ENCODE measurements around the gene PDZD7.

PDZD7 gene

GRCh38 chr10:101062232-101063049, 31.5 kb upstream of the PDZD7 start:
- DNase-seq (ENCODE audit: extremely low spot score, insufficient read length, low read depth): no peak
- FAIRE-seq: no peak

DNA sequence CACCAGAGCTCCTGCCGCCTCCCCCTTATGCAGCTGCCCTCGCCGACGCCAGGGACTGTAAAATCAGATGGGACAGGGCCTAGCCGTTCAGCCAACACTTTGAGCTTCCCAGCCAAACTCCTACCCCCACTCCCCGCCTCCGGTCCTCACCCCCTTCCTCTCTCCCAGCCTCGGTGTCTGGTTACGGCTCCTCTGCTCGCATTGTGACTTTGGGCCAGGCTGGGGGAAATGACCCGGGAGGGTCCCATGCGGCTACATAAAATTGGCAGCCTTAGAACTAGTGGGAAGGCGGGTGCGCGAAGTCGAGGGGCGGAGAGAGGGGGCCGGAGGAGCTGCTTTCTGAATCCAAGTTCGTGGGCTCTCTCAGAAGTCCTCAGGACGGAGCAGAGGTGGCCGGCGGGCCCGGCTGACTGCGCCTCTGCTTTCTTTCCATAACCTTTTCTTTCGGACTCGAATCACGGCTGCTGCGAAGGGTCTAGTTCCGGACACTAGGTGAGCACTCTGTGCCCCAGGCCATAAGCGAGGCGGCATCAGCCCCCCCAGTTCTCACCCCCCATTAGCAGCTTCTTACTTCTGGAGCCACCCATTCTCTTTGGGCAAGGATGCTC, 30.8 kb upstream of the PDZD7 start, which contains the start of gene KAZALD1:
KAZALD1 (plus strand) TSS at position 366 of the 608 bp plus-strand sequence. CDS start 604 bp downstream, outside the sequence.
- DNase-seq (ENCODE audit: extremely low spot score, insufficient read length, low read depth): no peak
- no peak for FAIRE-seq

GRCh38 chr10:101060951-101061623, 30.2 kb upstream of the PDZD7 start:
- DNase-seq (ENCODE audit: extremely low spot score, insufficient read length, low read depth) (peak; percentile 90), FAIRE-seq (peak; percentile 78)

GRCh38 chr10:101060036-101060950, 29.4 kb upstream of the PDZD7 start:
- peak; percentile 58 for DNase-seq (ENCODE audit: extremely low spot score, insufficient read length, low read depth)
- FAIRE-seq: peak; percentile 78

GRCh38 chr10:101056365-101057151, 25.6 kb upstream of the PDZD7 start:
- FAIRE-seq (no peak), DNase-seq (ENCODE audit: extremely low spot score, insufficient read length, low read depth) (no peak)

GRCh38 chr10:101055411-101055810, 24.5 kb upstream of the PDZD7 start:
- DNase-seq (ENCODE audit: extremely low spot score, insufficient read length, low read depth) (no peak), FAIRE-seq (no peak)

DNA sequence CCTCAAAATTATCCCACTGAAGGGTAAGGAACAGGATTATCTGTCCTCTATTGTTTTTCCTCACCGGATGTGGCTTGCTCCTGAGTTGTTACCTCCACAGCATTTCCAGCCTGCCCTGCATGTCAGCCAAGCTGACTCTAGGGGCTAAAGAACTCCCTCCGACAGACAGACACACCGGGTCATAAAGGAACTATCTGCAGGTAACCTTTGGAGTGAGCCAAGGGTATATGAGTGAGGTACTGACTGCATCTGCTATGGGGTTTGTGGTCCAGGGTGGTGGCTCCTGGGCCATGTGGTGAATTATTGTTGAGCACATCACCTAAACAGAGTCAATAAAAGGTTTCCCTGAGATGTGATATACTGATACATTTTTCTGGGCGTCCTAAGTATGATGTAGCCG, 23.9 kb upstream of the PDZD7 start:
- FAIRE-seq (no peak), DNase-seq (ENCODE audit: extremely low spot score, insufficient read length, low read depth) (no peak)

DNA sequence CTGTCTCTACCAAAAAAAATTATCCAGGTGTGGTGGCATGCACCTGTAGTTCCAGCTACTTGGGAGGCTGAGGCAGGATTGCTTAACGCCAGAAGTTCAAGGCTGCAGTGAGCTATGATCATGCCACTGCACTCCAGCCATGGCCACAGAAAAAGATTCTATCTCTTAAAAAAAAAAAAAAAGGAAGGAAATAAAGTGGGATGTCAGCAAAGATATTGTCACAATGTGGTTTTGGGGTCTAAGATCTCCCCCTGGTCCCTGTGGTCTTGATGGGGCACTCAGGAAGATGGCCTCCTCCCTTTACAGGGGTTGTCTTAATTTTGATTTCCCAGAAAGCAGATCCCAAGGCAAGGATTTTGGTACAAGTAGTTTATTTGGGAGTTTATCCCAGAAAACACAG, 23.4 kb upstream of the PDZD7 start:
- DNase-seq (ENCODE audit: extremely low spot score, insufficient read length, low read depth) (no peak), FAIRE-seq (no peak)

DNA sequence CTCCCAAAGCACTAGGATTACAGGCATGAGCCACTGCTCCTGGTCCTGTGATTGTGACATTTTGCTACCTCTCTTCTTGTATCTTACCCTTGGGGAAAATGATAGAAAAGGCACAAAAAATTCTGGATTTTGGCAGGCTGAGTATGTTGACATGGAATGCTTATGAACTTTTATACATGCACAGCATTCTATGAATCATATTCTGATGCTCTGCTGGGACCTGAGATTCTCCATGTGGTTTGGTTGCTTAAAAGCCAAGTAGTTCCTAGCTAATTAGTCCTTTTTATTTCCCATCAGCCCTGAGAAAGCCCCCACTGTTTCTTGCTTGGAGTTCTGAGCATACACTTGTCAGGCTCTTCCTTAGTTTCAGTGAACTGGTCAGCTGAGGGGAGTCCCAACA, 22.6 kb upstream of the PDZD7 start:
- no peak for DNase-seq (ENCODE audit: extremely low spot score, insufficient read length, low read depth)
- no peak for FAIRE-seq

- FAIRE-seq (no peak), DNase-seq (ENCODE audit: extremely low spot score, insufficient read length, low read depth) (no peak)
These were observed 21.4 kb upstream of the PDZD7 start for GRCh38 chr10:101052285-101052684.

GRCh38 chr10:101050208-101051069, 19.5 kb upstream of the PDZD7 start:
- DNase-seq (ENCODE audit: extremely low spot score, insufficient read length, low read depth) (peak; percentile 69), FAIRE-seq (peak; percentile 72)

GRCh38 chr10:101047961-101048892, 17.3 kb upstream of the PDZD7 start:
- DNase-seq (ENCODE audit: extremely low spot score, insufficient read length, low read depth): no peak
- FAIRE-seq: no peak

GRCh38 chr10:101047268-101047667, 16.3 kb upstream of the PDZD7 start:
- DNase-seq (ENCODE audit: extremely low spot score, insufficient read length, low read depth): no peak
- FAIRE-seq: no peak

- FAIRE-seq: no peak
- no peak for DNase-seq (ENCODE audit: extremely low spot score, insufficient read length, low read depth)
These were observed 15.7 kb upstream of the PDZD7 start for GRCh38 chr10:101046332-101047238.

GRCh38 chr10:101044117-101044516, 13.2 kb upstream of the PDZD7 start:
- no peak for FAIRE-seq
- DNase-seq (ENCODE audit: extremely low spot score, insufficient read length, low read depth): no peak

DNA sequence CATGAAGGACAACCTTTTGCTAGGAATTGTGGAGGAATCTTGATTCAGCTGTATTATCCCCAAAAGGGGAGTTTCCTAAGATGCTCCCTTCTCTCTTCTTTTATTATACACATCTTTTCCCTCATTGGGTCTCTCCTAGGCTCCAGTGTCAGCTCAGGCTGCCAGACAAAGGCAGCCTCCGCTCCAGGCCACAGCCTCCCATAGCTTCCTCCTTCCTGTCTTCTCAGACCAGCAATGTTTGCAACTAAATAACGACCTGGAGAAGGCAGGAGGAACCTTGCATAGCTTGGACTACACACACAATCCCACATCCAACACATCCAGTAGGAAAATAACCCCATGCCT, 12.4 kb upstream of the PDZD7 start:
- DNase-seq (ENCODE audit: extremely low spot score, insufficient read length, low read depth) (no peak), FAIRE-seq (no peak)
